RCC 7860 (cell line): ENCODE results near the gene ATP9B.
"Not testable (repeated sequence)": the region's sequence is repeated elsewhere in the genome, so short reads cannot be mapped to it uniquely, and the experiment has no call there.

ENCODE experiments used
- DNase-seq: peaks from one replicate; pipeline ENCODE4 v3.0.0-alpha.2; 2015; ENCODE audit warnings: low spot score
- FAIRE-seq: peaks from 2 replicates; lab custom pipeline; 2012; peaks lifted over from hg19 to GRCh38; lab: Jason Lieb, UNC

ATP9B gene

DNA sequence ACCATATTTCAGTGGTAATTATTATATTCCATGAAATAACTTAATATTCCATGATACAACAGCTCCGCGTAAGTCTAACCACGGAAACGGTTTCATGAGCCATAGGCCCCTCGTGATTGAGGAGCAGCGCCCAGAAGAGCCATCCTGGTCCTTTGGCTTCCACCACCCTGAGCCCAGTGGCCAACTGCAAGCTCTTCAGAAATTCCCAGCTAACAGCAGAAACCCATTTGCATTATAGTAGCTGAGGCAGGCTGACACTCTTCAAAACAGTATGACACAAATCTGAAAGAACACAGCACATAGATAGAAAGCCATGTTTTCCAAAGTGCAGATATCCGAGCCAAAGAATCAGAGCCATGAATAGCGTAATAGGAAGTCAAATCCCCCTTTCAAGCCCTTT lies 205.6 kb downstream of the ATP9B start:
- DNase-seq (no peak), FAIRE-seq (no peak)

GRCh38 chr18:79275461-79275860 lies 206.3 kb downstream of the ATP9B start:
- no peak for FAIRE-seq

GRCh38 chr18:79275992-79276391 lies 206.8 kb downstream of the ATP9B start:
- DNase-seq (no peak), FAIRE-seq (no peak)

More at GRCh38 chr18:79275461-79275860, 206.3 kb downstream of the ATP9B start:
- no peak for DNase-seq

- DNase-seq, result no peak
- no peak for FAIRE-seq
Measured at GRCh38 chr18:79278896-79279295, 209.7 kb downstream of the ATP9B start.

- DNase-seq (no peak), FAIRE-seq (no peak)
Measured at GRCh38 chr18:79283131-79283810, 214.1 kb downstream of the ATP9B start.

GRCh38 chr18:79283929-79284328 lies 214.7 kb downstream of the ATP9B start:
- DNase-seq (no peak), FAIRE-seq (no peak)

DNA sequence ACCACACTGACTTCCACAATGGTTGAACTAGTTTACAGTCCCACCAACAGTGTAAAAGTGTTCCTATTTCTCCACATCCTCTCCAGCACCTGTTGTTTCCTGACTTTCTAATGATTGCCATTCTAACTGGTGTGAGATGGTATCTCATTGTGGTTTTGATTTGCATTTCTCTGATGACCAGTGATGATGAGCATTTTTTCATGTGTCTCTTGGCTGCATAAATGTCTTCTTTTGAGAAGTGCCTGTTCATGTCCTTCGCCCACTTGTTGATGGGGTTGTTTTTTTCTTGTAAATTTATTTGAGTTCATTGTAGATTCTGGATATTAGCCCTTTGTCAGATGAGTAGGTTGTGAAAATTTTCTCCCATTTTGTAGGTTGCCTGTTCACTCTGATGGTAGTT lies 216.0 kb downstream of the ATP9B start:
- FAIRE-seq, result not testable (repeated sequence)

GRCh38 chr18:79290409-79290808 lies 221.2 kb downstream of the ATP9B start:
- DNase-seq, FAIRE-seq: not testable (repeated sequence)

More for the DNA sequence above, 216.0 kb downstream of the ATP9B start:
- not testable (repeated sequence) for DNase-seq

- no peak for FAIRE-seq
- no peak for DNase-seq
Measured at GRCh38 chr18:79290876-79291275, 221.7 kb downstream of the ATP9B start.

GRCh38 chr18:79294235-79294634 lies 225.0 kb downstream of the ATP9B start:
- FAIRE-seq, result no peak

GRCh38 chr18:79299272-79299671 lies 230.1 kb downstream of the ATP9B start:
- DNase-seq, result no peak
- no peak for FAIRE-seq

More at GRCh38 chr18:79294235-79294634, 225.0 kb downstream of the ATP9B start:
- no peak for DNase-seq

GRCh38 chr18:79299711-79300110 lies 230.5 kb downstream of the ATP9B start:
- DNase-seq (no peak), FAIRE-seq (no peak)

GRCh38 chr18:79300413-79300812 lies 231.2 kb downstream of the ATP9B start:
- DNase-seq (no peak), FAIRE-seq (no peak)

DNA sequence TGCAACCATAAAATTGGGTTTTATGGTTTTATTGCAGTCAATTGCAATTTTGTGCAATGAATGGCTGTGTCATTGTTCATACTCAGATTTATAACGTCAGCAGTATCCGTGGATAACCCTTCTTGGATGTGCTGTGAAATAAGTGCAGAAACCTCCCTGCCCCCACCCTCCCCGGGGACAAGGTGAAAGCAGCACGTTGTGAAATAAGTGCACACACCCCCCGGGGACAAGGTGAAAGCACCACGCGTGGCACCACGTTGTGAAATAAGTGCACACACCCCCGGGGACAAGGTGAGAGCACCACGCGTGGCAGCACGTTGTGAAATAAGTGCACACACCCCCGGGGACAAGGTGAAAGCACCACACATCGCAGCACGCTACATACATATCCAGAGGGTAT lies 232.9 kb downstream of the ATP9B start:
- FAIRE-seq (no peak), DNase-seq (no peak)

DNA sequence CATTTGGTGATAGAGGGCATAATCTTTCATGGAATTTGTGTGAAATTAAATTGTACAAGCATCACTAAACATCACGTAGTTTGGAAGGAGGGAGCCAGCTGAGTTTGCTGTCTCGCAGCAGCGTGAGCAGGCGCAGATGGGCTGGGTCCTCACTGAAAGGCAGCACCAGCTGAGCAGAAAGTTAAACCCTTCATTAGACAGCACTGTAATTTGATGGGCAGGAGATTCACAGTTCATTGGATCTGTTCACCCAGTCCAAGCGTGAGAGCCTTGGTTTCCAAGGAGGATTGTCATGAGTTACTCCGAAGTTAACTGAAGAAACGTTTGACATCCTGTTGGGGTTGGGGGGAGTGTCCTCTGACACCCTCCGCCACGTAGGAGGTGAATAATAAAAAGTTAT lies 236.7 kb downstream of the ATP9B start:
- FAIRE-seq (no peak), DNase-seq (no peak)

DNA sequence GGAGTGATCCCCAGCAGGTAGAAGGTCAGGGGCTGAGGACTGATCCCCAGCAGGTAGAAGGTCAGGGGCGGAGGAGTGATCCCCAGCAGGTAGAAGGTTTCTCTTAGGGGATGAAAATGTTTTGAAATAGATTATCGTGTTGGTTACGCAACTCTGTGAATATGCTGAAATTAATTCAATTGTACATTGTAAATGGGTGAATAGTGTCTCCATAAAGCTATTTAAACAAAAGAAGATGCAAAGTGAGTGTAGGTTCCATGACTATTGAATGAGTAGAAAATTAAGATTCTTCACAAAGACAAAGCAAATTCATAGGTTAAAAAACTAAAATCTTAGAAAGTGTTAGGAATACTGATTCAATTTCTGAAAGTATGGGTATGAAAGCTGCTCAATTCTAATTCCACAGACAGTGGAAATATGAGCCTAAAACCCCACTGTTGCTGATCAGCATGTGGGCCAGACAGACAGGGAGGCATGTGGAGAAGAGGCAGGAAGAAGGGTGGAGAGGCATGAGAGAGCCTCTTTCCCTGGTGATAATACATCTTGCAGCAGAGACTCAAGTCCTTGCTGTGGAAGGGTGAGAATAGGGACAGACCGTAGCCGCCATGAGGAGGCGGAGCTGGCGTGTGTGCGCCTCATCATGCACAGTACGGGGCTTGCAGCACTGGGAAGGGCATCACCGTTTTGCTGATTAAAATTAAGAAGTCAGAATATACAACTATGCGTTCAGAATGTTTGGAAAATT lies 240.6 kb downstream of the ATP9B start:
- FAIRE-seq (no peak), DNase-seq (no peak)

GRCh38 chr18:79314838-79315388 lies 245.7 kb downstream of the ATP9B start:
- DNase-seq (no peak), FAIRE-seq (no peak)

DNA sequence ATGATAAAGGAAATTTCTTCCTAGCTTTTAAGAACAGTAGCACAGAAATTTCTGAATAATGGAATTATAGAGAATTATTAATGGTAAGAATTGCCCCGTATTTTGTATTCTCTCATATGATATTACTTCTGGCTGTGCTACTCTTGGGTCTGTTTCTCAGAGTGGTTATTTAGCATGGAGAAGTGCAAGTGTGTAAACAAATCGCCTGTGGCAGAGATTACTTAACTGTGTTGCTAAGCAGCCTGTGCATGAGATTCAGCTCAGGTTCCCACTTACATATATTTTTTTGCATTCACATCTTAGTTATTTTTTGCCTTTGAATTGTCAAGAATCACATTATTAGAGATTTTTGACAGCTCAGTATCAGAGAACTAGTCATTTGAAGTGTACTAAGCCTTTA lies 246.4 kb downstream of the ATP9B start:
- no peak for DNase-seq

DNA sequence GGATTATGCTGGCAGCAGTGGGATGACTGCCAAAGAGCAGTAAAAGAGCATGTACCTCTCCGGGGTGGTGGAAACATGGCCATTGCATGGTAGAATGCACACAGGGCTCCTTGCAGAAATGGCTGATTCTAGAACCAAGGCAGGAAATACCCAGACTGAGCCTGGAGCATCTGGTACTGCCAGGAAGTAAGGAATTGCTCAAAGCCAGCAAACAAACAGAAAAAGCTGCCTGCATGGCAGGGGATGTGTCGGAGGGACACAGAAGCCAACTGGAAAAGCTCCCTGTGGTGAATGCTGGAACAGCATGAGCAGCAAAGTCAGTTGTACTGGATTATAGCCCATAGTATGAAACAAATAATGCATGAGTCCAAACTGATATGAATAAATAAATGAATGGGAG lies 248.5 kb downstream of the ATP9B start:
- DNase-seq, result no peak

More for the DNA sequence above, 246.4 kb downstream of the ATP9B start:
- no peak for FAIRE-seq

DNA sequence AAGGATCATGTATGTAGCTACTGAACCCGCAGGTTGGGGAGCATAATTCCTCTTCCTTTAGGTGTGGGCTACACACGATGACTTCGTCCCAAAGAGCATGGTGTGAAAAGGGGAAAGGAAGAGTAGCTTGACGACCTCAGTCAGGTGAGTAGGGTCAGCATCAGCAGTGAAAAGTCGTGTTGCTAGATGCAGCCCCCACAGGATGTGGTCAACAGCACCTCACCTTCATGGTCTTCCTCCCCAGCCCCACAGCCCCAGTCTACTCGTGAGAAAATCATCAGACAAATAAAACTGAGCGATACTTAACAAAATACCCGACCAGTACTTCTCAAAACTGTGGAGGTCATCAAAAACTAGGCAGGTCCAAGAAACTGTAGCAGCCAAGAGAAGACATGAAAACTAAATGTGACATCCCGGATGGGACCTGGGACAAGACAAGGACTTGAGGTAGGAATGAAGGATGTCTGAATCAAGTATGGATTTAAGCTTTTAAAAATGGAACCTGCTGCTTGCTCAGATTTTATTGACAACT lies 249.0 kb downstream of the ATP9B start:
- DNase-seq (no peak), FAIRE-seq (no peak)

More for the DNA sequence above, 248.5 kb downstream of the ATP9B start:
- no peak for FAIRE-seq

GRCh38 chr18:79320216-79320850 lies 251.1 kb downstream of the ATP9B start:
- DNase-seq, result no peak
- no peak for FAIRE-seq
